NCI-H526 (cell line): ENCODE data around the gene OR2T2.
"Not testable (repeated sequence)": the region's sequence is repeated elsewhere in the genome, so short reads cannot be mapped to it uniquely, and the experiment has no call there.

Experiments
- DNase-seq, 2 experiments: peaks; one replicate each; lab custom pipeline; 2025; lab: John Stamatoyannopoulos, UW

The OR2T2 gene

DNA sequence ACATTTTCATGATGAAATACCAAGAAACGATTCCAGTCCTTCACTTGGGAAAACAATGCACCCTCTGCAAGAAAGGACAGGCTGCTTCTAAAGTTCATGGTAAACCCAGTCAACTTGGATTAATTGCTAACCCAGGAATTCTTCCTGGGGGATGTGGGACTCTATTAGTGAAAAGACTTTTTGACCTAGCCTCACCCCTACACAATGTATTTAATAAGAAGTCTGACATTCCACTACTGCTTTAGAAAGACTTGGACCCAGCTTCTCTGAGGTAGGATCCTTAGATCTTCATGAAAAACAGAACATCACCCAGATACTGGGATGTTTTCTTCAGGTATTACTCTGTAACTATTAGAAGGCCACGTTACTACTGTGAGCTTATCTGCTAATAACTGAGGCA, at the start of gene OR2T2:
Gene OR2T2, plus strand, starts transcription at position 239 of the 400 bp plus-strand sequence. CDS start 7,161 bp downstream, outside the sequence.
- DNase-seq = not testable (repeated sequence)

DNA sequence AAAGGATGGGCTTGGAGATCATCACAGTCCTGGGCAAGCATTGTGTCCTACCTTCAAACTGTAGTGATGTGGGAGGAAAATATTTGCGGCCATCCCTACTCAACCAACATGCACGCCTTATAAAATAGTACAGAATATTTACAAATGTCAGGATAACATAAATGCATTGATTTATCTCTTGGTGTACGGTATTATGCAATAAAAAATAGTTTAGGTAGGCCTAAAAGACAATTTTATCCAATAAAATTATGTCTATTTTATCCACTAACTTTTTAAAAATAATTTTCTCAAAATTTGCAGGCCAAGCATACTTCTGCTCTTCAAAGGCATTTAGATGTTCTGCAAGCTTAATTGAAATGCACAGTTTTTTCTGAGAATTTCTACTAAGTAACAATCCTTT, 42.7 kb upstream of the OR2T2 start, which contains the start of gene OR2T1:
Gene OR2T1, plus strand, starts transcription at position 301 of the 400 bp plus-strand sequence. CDS start 3,100 bp downstream, outside the sequence.
- no peak for DNase-seq

- DNase-seq = peak in 1 of 2 experiments; percentile 7
Observed at GRCh38 chr1:248404024-248404423, 41.4 kb upstream of the OR2T2 start.

GRCh38 chr1:248406721-248407692, 38.4 kb upstream of the OR2T2 start:
- DNase-seq = no peak

- DNase-seq = no peak
Observed at GRCh38 chr1:248416226-248416625, 29.2 kb upstream of the OR2T2 start.

DNA sequence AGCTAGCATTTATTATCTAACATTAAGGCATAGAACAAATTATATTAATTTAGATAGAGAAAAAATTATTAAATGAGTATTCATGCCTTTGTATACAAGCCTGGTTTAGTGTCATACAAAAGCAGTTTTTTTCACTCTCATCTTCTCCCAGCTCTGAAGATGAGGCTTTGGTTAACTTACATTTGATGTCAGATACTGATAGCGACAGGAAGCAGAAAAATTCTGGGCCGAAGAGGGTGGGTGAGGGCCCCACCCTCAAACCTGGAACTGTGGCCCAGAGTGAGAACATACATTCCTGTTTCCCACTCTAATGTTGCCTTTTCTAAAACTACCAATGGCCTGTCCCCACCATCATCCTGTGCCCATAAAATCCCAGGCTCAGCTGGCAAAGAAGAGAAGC, 27.6 kb upstream of the OR2T2 start:
- DNase-seq = no peak

GRCh38 chr1:248421384-248421783, 24.1 kb upstream of the OR2T2 start:
- DNase-seq = no peak

GRCh38 chr1:248427526-248428191, 17.8 kb upstream of the OR2T2 start:
- not testable (repeated sequence) for DNase-seq

DNA sequence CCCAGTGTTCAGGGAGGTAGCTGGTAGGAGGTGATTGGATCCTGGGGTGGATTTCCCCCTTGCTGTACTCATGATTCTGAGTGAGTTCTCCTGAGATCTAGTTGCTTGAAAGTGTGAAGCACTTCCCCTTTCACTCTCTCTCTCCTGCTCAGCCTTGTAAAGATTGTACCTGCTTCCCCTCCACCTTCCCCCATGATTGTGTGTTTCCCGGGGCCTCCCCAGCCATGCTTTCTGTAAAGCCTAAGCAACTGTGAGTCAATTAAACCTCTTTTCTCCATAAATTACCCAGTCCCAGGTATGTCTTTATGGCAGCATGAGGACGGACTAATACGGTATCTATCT, 17.3 kb upstream of the OR2T2 start:
- DNase-seq = not testable (repeated sequence)

- DNase-seq = not testable (repeated sequence)
Observed at GRCh38 chr1:248431683-248432082, 13.8 kb upstream of the OR2T2 start.

DNA sequence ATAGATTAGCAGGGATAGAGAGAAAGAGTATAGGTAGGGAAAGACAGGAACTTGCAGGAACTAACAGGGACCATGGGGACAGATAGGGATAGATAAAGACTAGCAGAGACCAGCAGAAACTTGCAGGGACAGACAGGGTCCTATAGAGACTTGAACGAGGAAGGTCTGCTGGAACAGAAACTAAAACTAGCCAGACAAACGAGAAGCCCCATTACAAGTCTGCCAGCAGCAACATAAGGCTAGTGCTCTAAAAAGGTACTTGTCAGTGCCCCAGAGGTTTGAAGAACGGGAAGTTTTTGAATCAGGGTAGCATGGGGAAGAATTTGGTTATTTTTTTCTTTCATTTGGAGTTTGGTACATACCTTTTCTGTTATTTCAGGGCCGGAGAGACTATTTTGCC, 13.2 kb upstream of the OR2T2 start:
- not testable (repeated sequence) for DNase-seq

DNA sequence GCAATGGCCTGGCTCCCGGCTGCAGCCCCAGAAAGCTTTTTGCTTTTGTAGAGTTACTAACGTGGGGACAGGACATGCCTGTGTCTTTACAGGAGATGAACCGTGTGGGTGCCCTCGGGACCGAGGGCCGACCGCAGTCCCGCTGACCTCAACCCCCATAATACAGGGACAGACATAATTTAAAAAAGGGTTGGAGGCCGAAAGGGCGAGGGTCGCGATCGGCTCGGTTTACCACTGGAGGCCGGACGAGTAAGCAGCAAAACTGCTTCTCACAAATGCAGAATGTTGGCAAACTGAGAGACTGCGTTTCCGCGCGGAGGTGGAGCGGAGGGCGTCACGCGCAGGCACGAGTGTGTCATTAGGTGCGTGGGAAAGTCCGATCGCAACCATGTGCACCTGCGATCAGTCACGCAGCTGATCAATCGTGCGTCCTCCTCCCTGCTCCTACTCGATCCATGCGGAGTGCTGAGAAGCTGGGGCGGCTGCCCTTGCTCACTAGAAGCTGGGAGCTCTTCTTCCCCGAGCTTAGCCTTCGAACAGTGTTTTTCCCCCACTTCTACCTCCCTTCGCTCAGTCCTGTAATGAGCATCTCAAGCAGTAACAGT, 11.5 kb upstream of the OR2T2 start:
- DNase-seq = not testable (repeated sequence)

GRCh38 chr1:248434913-248435312, 10.5 kb upstream of the OR2T2 start:
- DNase-seq = not testable (repeated sequence)

DNA sequence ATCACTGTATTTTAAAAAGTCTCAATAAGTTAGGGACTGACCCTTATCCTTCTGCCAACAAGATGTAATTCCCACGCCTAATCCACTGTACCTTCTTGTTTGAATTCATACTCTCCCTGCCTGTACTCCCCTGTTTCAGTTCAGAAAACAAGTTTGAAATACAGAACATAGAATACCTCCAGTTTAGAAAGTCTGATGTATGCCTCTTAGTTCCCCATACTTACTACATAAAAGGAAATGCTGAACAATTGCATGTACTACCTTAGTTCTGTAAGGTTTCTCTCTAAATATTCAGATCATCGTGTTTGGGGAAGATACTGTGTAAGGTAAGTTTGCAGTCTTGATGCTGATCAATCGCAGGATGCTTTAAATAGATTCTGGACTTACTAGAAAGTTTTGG, 9.1 kb upstream of the OR2T2 start:
- DNase-seq = not testable (repeated sequence)

GRCh38 chr1:248438668-248439067, 6.8 kb upstream of the OR2T2 start:
- DNase-seq = not testable (repeated sequence)

GRCh38 chr1:248439283-248439682, 6.2 kb upstream of the OR2T2 start:
- not testable (repeated sequence) for DNase-seq

GRCh38 chr1:248442500-248443277, 2.7 kb upstream of the OR2T2 start:
- not testable (repeated sequence) for DNase-seq

- not testable (repeated sequence) for DNase-seq
Observed at GRCh38 chr1:248444603-248445002, 834 bp upstream of the OR2T2 start.

DNA sequence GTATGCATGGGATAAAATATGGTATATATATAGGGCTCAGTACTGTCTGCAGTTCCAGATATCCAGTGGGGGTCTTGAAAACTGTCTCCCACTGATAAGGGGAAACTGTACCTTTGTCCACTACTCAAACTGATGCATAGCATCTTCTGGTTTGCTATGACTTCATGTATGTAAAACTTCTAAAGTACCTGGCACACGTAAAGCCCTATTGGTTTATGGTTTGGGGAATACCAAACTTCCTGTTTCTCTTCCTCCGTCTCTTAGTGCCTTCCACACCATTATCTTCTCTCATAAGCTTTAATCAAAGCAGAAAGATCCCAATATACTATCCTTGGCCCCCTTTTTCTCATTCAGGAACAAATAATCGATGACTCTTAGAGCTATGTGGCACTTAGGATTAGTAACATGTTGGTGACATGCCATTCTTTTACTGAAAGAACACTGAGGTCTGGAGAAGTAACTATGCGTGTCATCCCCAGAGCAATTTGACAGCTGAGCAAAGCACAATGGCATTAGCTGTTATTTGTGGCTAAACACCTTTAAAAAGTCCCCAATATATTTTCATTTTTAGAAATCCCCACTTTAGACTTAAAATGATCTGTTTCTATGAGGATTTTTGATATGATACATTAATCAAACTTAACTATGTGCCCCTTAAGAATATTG, 3.1 kb downstream of the OR2T2 start:
- not testable (repeated sequence) for DNase-seq

GRCh38 chr1:248449821-248450465, 4.5 kb downstream of the OR2T2 start:
- DNase-seq = not testable (repeated sequence)
